ENCODE measurements around the gene SPTB.

GRCh38 chr14:64773577-64773976, 106.1 kb downstream of the SPTB start:
- no peak for TF ChIP-seq CTCF (IDR thresholded peaks at IDR 0.05; ENCODE audit: low read length)
- no peak for TF ChIP-seq EZH2 (optimal IDR thresholded peaks at IDR 0.05; ENCODE audit: low read depth, low read length)
